GM18519 (cell line): ENCODE results near the gene CREB5.

Source experiments
- ATAC-seq: cut with Tn5 transposase; IDR thresholded peaks from one replicate; pipeline ENCODE4 v1.9.1; 2021; ENCODE audit warnings: mild to moderate bottlenecking, moderate library complexity; ENCODE audit not compliant: unreplicated experiment, low FRiP score

CREB5 gene

DNA sequence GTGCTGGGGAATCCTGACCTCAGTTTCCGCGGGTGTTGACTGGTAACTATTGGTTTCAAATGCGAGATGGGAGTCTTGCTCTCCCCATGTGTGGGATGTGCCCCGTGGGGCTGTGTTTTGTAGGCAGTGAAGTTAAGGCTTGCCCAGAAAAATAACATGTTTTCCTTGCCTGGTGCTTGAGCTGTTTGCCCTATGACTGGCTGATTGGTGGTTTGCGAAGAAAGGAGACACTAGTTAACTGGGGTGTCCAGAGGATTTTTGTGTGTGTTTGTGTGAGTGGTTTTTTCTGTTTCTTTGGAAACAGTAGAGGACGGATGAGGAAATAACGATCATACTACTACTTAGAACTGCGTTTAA, 61.9 kb downstream of the CREB5 start:
- no peak for ATAC-seq

DNA sequence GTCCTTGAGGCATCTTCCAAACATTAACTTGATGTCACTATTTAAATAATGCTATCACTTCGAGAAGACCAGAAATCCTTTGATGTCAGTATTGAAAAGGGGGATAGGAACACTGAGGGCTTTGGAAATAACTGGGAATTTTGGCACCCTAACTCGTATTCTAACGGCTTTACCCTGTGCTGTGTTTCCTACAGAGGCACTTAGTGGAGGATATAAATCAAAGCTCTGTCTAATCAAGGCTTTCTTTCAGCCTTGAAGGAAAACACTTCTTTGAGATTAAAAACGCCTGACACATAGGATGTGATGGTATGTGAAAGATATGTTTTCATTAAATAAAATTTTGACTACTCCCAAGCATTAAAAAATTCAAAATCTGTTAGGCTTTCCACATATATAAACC, 62.3 kb downstream of the CREB5 start:
- no peak for ATAC-seq

DNA sequence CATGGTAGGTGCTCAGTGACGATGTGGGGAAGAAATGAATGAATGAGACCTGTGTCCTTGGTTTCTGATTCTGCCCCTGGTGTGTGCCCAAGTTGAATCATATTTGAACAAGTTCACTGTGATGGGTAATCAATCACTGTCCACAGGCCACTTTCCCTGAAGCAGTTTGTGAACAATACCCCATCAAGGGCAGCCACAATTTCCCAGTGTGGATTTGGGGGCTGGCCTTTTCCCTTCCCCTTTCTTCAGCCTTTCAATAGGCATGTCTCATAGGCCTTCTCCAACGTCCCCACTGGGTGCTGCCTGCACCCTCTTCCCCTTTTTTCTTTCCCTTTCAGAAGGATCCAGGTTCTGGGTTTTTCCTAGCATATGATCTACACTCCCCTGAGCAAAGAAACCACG, 64.7 kb downstream of the CREB5 start:
- ATAC-seq = no peak

DNA sequence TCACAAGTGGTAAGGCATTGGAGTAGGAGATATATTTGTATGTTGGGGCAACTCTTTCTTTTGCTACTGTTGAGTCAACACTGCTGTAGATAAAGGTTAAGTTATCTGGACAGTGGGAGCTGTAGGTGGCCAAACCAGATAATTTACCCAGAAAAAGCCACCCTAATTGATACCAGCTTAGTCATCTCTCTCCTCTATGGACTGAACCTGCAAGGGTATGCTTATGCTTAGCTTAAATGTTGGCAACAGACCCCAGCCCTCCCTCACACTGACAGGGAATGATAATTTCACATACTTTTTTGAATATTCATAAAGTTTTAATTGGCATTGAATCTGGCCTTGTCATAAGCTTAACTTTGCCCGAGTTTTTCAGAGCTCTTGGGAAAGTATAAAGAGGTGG, 66.3 kb downstream of the CREB5 start:
- no peak for ATAC-seq

DNA sequence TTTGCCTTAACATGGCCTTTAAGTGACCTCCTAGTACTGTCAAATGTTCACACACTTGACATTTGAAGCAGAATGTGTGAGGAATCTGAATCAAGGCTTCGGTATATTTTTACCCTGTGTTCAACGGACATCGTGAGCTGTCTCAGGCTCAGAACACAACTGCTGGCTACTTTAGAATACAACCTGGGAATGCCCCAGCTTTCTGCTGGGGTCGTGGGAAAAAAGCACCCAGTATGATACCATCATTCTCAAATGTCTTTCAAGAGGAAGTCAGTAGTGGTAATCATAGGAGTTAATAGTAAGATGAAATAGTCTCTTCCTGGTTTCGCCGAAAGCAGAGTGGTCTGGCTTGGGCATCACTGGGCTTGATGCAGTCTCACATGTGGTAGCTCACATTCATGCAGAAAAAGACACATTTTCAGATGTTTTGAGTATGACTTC, 67.2 kb downstream of the CREB5 start:
- ATAC-seq = peak; percentile 66

DNA sequence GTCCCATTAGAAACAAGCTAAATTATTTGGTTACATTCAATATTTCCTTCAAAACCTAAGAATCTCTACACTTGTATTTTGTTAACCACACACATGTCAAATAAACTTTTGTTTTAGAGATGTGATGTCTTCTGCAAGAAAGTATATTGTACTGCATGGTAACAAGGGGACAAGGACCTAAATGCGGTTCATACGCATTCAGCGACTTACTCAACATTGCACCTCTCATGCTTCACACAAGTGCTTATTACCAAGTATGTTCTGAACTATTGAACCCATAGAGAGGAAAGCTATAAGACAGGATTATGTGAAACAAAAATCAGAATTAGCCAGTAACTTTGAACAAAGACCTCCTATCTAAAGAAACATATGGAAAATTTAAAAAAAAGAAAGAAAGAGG, 68.3 kb downstream of the CREB5 start:
- no peak for ATAC-seq

DNA sequence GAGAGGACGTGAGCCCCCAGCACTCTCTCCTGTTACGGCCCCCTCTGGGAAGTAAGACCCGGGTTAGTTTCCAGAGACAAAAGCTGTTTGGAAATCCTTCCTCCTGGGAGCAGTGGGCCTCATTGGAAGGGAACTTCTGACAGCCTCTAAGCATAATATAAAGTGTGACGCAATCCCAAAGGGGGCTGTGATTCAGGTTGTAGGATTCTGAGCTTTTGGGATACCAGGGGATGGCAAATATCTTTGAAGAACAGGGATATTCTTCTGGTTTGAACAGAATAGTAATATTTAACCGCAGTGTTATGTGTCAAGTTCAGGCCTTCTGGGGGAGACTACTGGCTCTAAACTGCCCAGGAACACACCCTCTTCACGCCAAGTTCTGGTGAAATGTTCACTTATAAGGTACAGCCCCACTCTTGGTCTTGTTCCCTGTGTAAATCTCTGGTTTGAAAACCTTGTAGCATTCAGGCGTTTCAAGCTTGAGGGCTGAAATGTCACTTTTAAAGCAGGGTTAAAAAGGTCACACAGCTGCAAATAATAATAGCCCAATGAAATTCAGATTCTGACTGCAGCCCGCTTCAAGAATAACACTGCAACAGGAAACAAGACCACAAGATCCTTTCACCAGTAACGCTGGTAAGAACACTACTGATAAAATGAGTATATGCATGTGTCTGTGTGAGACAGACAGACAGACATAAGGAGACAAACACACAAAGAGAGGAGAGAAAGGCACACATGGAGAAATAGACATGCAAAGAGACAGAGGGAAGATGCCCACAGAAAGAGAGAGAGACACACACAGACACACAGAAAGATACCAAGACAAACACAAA, 69.0 kb downstream of the CREB5 start:
- peak; percentile 59 for ATAC-seq

DNA sequence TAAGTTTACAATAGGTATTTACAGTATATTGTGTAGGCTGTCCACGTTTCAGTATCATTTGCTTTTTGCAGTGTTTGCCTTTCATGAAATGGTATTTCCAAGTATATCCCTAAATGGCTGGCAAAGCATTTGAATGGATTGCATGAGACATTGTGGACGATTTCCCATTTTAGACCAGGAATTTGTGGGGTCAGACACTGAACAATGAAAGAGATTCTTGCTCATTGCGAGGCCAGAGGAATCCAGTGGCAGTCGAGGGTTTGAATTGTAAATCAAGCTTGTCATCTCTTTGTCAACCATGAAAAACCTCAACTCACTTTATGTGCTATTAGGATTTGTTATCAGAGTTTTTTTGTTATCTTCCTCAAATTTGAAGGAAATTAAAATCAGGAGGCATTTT, 70.8 kb downstream of the CREB5 start:
- no peak for ATAC-seq

DNA sequence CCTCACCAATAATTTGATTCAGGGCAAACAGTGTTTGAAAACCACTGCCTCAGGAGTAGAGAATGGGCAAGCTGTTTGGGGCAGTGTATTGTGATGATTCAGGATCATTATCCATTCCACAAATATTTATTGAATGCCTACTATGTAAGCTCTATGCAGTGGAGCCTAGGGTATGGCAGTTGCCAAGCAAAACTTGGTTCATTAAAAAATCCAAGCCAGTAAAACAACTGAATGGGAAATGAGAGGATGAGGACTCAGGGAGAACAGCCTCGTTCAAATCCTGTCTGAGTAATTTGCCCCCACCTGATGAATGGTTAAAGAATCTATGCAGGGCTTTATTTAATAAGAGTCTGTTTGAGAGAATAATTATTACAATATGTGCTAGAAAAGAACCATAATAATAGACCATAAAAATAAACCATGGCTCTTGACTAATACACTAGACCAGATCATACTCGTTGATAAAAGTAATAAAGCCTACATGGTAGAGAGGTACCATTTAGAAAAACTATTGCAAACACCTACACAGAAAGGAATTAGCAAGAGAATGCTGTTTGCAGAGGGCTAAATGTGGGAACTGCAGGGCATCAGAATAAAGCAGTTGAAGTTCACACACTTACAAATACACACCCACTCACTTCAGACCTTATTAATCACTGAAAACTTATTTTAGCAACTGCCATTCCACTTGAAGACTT, 71.7 kb downstream of the CREB5 start:
- ATAC-seq = no peak

DNA sequence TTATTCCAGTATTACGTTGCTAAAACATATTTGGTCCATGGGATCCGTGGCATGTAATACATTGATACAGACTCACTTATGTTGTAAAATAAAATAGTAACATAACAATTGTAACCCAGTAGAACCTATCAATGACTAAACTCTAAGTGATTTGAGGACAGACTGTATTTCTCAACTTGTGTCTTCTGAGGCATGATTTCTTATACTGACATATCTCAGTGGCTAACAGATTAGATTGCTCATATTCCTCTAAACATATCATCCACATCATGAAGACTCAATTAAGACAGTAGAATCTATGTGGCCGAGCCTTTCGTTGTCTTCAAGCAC, 72.3 kb downstream of the CREB5 start:
- ATAC-seq = no peak

DNA sequence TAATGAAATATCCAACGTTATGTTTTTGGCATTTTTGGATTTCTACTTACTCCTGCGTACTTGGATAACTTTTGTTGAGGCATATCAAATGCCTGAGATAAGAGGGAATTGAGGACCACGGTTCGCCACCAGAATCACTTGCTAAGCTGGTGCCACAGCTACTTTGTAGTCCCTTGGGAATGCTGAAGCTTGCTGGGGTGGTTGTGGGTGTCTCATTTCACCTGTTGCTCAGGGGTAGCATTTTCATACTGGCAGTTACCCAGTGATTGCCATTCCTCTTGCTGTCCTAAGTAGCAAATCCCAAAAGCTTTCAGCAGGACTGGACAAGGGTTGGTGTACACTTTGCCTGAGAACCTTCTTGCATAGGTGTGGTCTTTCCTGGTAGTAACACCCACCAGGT, 75.2 kb downstream of the CREB5 start:
- ATAC-seq = no peak

DNA sequence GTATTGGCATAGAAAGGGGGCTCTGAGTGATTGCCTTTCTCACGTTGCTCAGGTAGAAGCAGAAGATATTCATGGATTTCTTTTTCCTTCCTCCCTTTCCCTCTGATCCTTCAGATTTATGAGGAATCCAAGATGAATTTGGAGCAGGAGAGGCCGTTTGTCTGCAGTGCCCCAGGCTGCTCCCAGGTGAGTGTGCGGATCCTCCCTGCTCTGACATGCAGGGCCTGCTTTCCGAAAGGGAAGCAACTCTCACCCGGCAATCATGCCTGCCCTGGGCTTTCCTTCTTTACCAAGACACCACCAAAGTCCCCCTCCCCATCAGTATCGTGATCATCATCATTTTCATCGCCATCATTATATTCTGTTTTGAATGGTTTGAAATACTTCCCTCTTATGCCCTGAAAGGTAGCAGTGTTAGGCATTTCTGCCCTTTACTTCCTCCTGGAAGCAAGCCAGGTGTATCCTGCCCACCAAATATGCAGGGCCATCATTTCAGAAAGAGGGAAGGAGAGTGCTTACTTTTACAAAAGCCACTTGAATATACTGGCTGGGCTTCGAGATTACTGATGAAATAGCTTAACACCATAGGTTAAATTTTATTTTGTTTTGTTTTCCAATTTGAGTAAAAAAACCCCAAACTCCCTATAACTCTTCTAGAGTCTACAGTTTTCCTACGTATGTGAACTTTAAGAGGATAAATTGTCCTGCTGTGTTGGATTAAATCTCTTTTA, 75.9 kb downstream of the CREB5 start:
- ATAC-seq = no peak

DNA sequence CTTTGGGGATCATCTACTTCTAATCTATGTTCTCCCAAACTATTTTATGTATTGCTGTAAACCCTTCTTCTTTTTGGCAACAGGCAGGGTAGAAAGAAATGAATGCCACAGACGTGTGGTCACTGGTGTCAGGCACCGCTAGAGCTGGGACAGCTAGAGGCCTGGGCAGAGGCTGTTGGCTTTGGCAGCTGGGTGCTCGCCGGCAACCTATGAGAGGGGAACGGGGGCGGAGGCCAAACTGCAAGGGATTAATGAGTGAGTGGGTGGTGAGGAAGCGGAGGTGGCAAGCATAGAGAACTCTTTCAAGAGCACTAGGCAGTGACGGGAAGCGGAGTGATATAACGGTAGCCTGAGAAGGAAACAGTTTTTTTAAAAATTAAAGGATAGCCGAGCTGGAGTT, 78.5 kb downstream of the CREB5 start:
- no peak for ATAC-seq

DNA sequence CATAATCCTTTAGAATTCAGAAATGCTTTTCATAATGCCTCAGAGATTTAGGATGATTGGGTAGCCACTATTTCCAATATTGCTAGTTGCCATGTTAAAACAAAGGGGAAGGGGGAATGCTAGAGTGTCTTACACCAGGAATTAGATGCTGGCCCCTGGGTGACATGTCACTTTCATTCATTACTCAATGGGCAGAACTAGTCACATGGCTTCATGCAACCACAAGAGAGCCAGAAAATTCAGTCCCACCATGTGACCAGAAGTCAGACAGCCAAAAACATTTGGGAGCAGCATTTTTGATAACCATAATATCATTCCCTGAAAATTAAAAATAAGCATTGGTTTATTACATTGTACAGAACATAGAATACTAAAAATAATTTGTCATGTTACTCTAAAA, 81.2 kb downstream of the CREB5 start:
- ATAC-seq = no peak

DNA sequence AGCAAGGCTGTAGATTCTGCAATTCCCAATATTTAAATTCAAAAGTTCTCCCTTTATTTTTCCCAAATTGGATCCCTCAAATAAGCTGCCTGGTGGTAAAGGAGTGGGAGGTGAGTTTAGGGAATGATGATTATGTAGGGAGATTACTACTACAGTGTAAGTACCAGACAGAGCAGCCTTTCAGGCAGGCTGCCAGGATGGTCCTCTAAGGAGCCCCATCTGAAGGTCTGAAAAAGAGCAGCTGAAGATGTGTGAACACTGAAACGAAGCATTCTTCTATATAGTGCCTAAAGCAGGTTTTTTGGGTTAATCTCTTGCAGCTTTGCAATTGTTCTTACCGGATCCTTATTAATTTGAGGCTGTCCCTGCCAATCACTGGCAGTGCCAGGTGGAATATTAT, 84.7 kb downstream of the CREB5 start:
- no peak for ATAC-seq

DNA sequence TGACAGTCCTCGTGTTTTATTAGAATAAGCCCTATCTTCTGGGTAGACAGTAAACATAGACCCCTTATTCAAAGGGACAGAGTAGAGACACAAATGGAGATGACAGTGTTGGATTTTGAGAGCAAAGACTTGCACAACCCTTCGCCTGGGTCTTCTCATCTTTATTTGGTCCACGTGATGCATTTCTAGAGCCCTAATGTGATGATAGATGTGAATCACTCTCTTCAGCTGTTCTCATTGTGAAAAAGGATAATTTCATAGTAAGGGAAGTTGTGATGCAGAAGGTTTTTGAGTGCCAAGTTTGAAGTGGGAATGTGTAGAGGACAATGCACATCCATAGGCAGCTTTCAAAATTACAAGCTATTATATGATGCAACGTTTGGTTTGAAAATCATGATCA, 86.3 kb downstream of the CREB5 start:
- no peak for ATAC-seq

DNA sequence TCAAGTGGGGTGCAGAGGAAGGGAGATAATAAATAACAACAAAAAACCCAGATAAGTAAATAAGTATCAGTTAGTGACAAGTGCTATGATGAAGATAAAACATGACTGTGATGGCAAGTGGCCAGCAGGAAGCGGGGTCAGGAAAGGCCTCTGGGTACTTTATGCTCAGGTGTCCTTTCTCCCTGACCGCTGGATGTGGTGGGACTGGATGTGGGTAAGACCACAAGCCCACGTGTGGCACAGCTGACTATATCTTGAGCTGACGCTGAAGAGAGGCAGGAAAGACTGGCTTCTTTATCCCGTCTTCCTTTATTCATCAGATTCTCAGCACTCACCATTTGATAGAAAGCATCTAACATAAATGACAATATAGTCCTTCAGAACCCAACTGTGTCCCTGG, 87.8 kb downstream of the CREB5 start:
- no peak for ATAC-seq

DNA sequence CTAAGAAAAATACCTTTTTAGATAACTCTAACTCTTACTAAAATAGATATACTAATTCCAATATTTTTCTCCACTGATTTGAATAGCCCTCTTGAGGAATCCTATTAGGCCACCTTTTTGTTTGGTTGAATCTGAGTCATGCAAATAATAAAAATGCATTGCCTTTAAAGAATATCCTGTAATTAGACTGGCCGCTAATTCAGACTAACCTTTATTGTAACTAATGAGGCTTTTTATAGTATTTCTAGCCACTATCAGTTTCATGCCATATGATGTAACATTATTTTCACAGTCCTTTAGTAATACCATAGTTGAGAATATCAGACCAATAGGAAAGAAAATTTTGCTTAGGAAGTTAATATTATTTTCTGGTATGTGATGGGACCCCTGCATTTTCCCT, 90.1 kb downstream of the CREB5 start:
- no peak for ATAC-seq

DNA sequence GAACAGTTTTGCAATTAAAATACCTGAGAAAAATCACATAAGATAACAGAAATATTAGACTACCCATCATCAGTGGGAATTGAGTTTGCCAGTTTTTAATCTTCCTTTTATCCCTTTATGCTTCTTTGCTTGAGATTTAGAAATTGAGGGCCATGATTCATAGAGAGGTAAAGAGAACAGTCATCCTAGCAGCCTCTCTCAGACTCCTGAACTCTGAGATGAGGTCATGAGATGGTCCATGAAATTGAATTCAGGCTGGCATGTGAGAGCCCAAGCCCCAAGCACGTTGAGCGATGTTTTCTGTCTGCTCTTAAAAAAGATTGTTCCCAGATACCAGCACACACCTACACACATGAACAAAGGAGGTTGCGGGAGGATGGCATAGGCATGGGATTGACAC, 91.1 kb downstream of the CREB5 start:
- no peak for ATAC-seq

DNA sequence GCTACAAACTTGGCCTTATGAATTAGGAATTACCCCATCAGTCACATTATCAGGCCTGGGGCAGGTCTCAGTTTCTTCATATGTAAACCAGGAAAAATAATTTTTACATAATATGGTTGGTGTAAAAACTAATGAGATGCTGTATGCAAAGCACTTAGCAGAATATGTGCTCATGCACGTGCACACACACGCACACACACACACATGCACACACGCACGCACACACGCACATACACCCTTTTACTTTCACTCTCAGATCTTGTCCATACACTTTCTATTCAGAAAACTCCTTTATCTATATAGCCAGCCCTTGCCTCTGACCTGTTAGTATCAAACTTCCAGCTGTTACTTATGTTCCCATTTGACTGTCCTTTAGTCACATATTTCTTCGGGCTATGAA, 92.7 kb downstream of the CREB5 start:
- ATAC-seq = no peak

DNA sequence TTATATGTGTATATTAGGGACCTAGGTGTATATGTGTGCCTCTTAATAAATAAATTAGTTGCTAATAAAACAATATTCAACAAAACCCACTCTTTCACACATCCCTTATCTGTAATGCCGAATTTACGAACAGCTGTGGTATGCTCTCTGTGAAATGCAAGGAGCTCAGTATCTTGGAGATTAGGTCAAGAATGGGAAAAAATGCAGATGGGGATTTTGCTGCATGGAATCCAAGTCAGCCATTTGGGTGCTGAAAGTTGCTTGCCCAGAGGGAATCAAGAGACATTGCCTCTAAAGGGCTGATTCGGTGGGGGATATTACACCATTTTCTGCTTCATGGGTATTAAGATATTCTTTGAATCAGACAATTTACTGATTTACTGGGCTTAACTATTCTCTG, 93.5 kb downstream of the CREB5 start:
- no peak for ATAC-seq
